OCI-LY3 (cell line): ENCODE data around the gene AK2.

ENCODE experiments used
- EZH2phosphoT487 ChIP-seq: fragments of 200-600 bp; shearing (Covaris generic); IDR thresholded peaks from 2 replicates; pipeline ENCODE4 v1.6.1; 2018; ENCODE audit warnings: antibody characterized with exemption, mixed run types, low read depth
- TF ChIP-seq, protein P1 (sequence below): fragments of 200-600, 300-600 bp; sonication (generic); IDR thresholded peaks from 2 replicates; pipeline ENCODE4 v1.5.1; 2014; ENCODE audit warnings: antibody characterized with exemption, low read length, low read depth

GRCh38 chr1:33047290-33047689 is 10.6 kb upstream of the AK2 start:
- TF ChIP-seq, protein P1, sequence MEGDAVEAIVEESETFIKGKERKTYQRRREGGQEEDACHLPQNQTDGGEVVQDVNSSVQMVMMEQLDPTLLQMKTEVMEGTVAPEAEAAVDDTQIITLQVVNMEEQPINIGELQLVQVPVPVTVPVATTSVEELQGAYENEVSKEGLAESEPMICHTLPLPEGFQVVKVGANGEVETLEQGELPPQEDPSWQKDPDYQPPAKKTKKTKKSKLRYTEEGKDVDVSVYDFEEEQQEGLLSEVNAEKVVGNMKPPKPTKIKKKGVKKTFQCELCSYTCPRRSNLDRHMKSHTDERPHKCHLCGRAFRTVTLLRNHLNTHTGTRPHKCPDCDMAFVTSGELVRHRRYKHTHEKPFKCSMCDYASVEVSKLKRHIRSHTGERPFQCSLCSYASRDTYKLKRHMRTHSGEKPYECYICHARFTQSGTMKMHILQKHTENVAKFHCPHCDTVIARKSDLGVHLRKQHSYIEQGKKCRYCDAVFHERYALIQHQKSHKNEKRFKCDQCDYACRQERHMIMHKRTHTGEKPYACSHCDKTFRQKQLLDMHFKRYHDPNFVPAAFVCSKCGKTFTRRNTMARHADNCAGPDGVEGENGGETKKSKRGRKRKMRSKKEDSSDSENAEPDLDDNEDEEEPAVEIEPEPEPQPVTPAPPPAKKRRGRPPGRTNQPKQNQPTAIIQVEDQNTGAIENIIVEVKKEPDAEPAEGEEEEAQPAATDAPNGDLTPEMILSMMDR, result no peak
- no peak for TF ChIP-seq EZH2phosphoT487
